H9 (cell line): Measurements from ENCODE around the gene RIMBP2. TPM values are rescaled to one million over a fixed set of nuclear protein-coding genes. Genes with fewer than 3 reads are reported as not detected.

Experiments
- DNase-seq: peaks from one replicate; pipeline ENCODE4 v3.0.0-alpha.2; 2017
- H2AFZ ChIP-seq: one replicate; pipeline ENCODE4 v1.6.1; 2013; ENCODE audit warnings: mild to moderate bottlenecking, low read length, control low read depth, moderate library complexity
- H2AK5ac ChIP-seq: 2 replicates; pipeline ENCODE4 v1.6.1; 2013; ENCODE audit warnings: low read length, control low read depth, mixed read lengths; ENCODE audit not compliant: insufficient read length
- H2BK120ac ChIP-seq: one replicate; pipeline ENCODE4 v1.6.1; 2013; ENCODE audit warnings: low read depth, mild to moderate bottlenecking, low read length, control low read depth, inconsistent platforms; ENCODE audit not compliant: poor library complexity, severe bottlenecking
- H2BK12ac ChIP-seq: 2 replicates; pipeline ENCODE4 v1.6.1; 2013; ENCODE audit warnings: low read length, control low read depth, mixed read lengths, low read depth; ENCODE audit not compliant: insufficient read length
- H2BK15ac ChIP-seq: 2 replicates; pipeline ENCODE4 v1.6.1; 2013; ENCODE audit warnings: low read depth, low read length, control low read depth
- H2BK20ac ChIP-seq: one replicate; pipeline ENCODE4 v1.6.1; 2013; ENCODE audit warnings: low read depth, mild to moderate bottlenecking, low read length, control low read depth, inconsistent platforms; ENCODE audit not compliant: poor library complexity, severe bottlenecking
- H2BK5ac ChIP-seq: 2 replicates; pipeline ENCODE4 v1.6.1; 2013; ENCODE audit warnings: low read length, control low read depth, mixed read lengths; ENCODE audit not compliant: insufficient read length
- H3K14ac ChIP-seq: 2 replicates; pipeline ENCODE4 v1.6.1; 2013; ENCODE audit warnings: low read length, control low read depth; ENCODE audit not compliant: insufficient read depth
- H3K18ac ChIP-seq: 2 replicates; pipeline ENCODE4 v1.6.1; 2013; ENCODE audit warnings: low read depth, mild to moderate bottlenecking, mixed read lengths, low read length, control low read depth; ENCODE audit not compliant: insufficient read length
- H3K23ac ChIP-seq: 2 replicates; pipeline ENCODE4 v1.6.1; 2013; ENCODE audit warnings: low read length, control low read depth, mixed read lengths, low read depth; ENCODE audit not compliant: insufficient read length
- H3K23me2 ChIP-seq: 2 replicates; pipeline ENCODE4 v1.6.1; 2013; ENCODE audit warnings: low read depth, mild to moderate bottlenecking, mixed read lengths, low read length, control low read depth; ENCODE audit not compliant: insufficient read length, poor library complexity, severe bottlenecking
- H3K27ac ChIP-seq: 2 replicates; pipeline ENCODE4 v1.5.1; 2013; ENCODE audit warnings: low read length, control low read depth, mixed read lengths, low read depth; ENCODE audit not compliant: insufficient read length
- H3K27me3 ChIP-seq: 2 replicates; pipeline ENCODE4 v1.6.1; 2013; ENCODE audit warnings: low read length, control low read depth, inconsistent platforms; ENCODE audit not compliant: insufficient read depth
- H3K4ac ChIP-seq: 2 replicates; pipeline ENCODE4 v1.6.1; 2013; ENCODE audit warnings: low read depth, mild to moderate bottlenecking, control low read depth, inconsistent platforms, low read length, moderate library complexity
- H3K4me1 ChIP-seq: 2 replicates; pipeline ENCODE4 v1.6.1; 2013; ENCODE audit warnings: low read length, control low read depth, inconsistent platforms; ENCODE audit not compliant: insufficient read depth
- H3K4me2 ChIP-seq: 2 replicates; pipeline ENCODE4 v1.6.1; 2013; ENCODE audit warnings: low read length, control low read depth, mixed read lengths; ENCODE audit not compliant: insufficient read length, insufficient read depth
- H3K56ac ChIP-seq: 2 replicates; pipeline ENCODE4 v1.6.1; 2013; ENCODE audit warnings: low read depth, mild to moderate bottlenecking, mixed read lengths, low read length, control low read depth; ENCODE audit not compliant: insufficient read length
- H3K79me1 ChIP-seq: 2 replicates; pipeline ENCODE4 v1.6.1; 2013; ENCODE audit warnings: low read depth, mild to moderate bottlenecking, moderate library complexity, low read length, control low read depth, inconsistent platforms; ENCODE audit not compliant: insufficient read depth, poor library complexity, severe bottlenecking
- H3K79me2 ChIP-seq: 2 replicates; pipeline ENCODE4 v1.6.1; 2013; ENCODE audit warnings: low read length, control low read depth, inconsistent platforms; ENCODE audit not compliant: insufficient read depth
- H3K9ac ChIP-seq: 2 replicates; pipeline ENCODE4 v1.6.1; 2013; ENCODE audit warnings: low read length, control low read depth, mixed read lengths; ENCODE audit not compliant: insufficient read length; ENCODE audit errors: extremely low read depth
- H3K9me3 ChIP-seq: one replicate; pipeline ENCODE4 v1.6.1; 2013; ENCODE audit warnings: low read depth, low read length, inconsistent platforms; ENCODE audit not compliant: control insufficient read depth
- H3T11ph ChIP-seq: one replicate; pipeline ENCODE4 v1.6.1; 2013; ENCODE audit warnings: mild to moderate bottlenecking, low read length, control low read depth, inconsistent platforms
- H4K20me1 ChIP-seq: one replicate; pipeline ENCODE4 v1.6.1; 2013; ENCODE audit not compliant: control insufficient read depth, insufficient read length, insufficient read depth
- H4K5ac ChIP-seq: 2 replicates; pipeline ENCODE4 v1.6.1; 2013; ENCODE audit warnings: low read depth, mild to moderate bottlenecking, mixed read lengths, low read length, control low read depth; ENCODE audit not compliant: insufficient read length
- H4K8ac ChIP-seq: replicated peaks from 2 replicates; pipeline ENCODE4 v1.6.1; 2013; ENCODE audit warnings: low read length, control low read depth, mixed read lengths, low read depth; ENCODE audit not compliant: insufficient read length
- H4K91ac ChIP-seq: 2 replicates; pipeline ENCODE4 v1.6.1; 2013; ENCODE audit warnings: low read depth, mild to moderate bottlenecking, moderate library complexity, mixed read lengths, low read length, control low read depth; ENCODE audit not compliant: insufficient read length
- H3K27ac Mint-ChIP-seq, 3 experiments: 2 replicates in 2 of 3; 3 replicates in 1 of 3; pipeline ENCODE4 v1.8.0; 2020 to 2021; ENCODE audit warnings: mixed read lengths in 3 of 3, mild to moderate bottlenecking in 1 of 3, moderate library complexity in 1 of 3
- H3K27me3 Mint-ChIP-seq: 2 replicates; pipeline ENCODE4 v1.8.0; 2021; ENCODE audit warnings: low read depth, mild to moderate bottlenecking, moderate library complexity, mixed read lengths
- H3K36me3 Mint-ChIP-seq, 3 experiments: 2 replicates in 2 of 3; 3 replicates in 1 of 3; pipeline ENCODE4 v1.8.0; 2020 to 2021; ENCODE audit warnings: low read depth in 3 of 3, mixed read lengths in 3 of 3; ENCODE audit not compliant: insufficient read depth in 1 of 3
- H3K4me1 Mint-ChIP-seq, 2 experiments: 2 replicates each; pipeline ENCODE4 v1.8.0; 2020; ENCODE audit warnings: mixed read lengths in 2 of 2
- H3K4me3 Mint-ChIP-seq, 2 experiments: 2 replicates in 1 of 2; 3 replicates in 1 of 2; pipeline ENCODE4 v1.8.0; 2020 to 2021; ENCODE audit warnings: mild to moderate bottlenecking in 2 of 2, mixed read lengths in 2 of 2, moderate library complexity in 1 of 2
- H3K9me3 Mint-ChIP-seq, 2 experiments: 2 replicates in 1 of 2; 3 replicates in 1 of 2; pipeline ENCODE4 v1.8.0; 2020; ENCODE audit warnings: mild to moderate bottlenecking in 2 of 2, mixed read lengths in 2 of 2, moderate library complexity in 1 of 2
- CTCF ChIP-seq: fragments of 200-600 bp; sonication (generic); conservative IDR thresholded peaks from 3 replicates; pipeline ENCODE4 v1.8.0; 2021; ENCODE audit warnings: antibody characterized with exemption, mild to moderate bottlenecking
- WGBS: extraction: QIAGEN DNeasy Blood & Tissue Kit; methylation state at CpG from one replicate; pipeline ENCODE4 v1.1.7; 2013; ENCODE audit warnings: missing lambda C conversion rate, low lambda C conversion rate, mixed read lengths; ENCODE audit not compliant: insufficient read length; ENCODE audit errors: extremely low coverage; 5-methylcytosine and 5-hydroxymethylcytosine counted together
- total RNA-seq: library from RNA; stranded (reverse); gene quantifications from 2 replicates; pipeline ENCODE4 v1.2.1, GENCODE V29; 2021

The RIMBP2 gene
- total RNA-seq, 1 experiment from 2014 or later, result 0.70 TPM

- Mint-ChIP-seq H3K9me3 (no peaks in the 10 kb centered on the region), H3K27me3 (peaks cover 5% of the 10 kb centered on the region), H3K27ac (no peak overlapping the region), H3K4me1 (peaks cover 3 to 11% of the 10 kb centered on the region in 2 experiments; a peak in 3 of 4 replicates), H3K36me3 (no peaks in the 10 kb centered on the region), H3K4me3 (no peak overlapping the region)
- Histone ChIP-seq H3K27ac (no peak overlapping the region), H4K91ac (no peak overlapping the region), H2AFZ (no peak overlapping the region), H2BK120ac (no peak overlapping the region), H3K23ac (no peak overlapping the region), H3K27me3 (no peaks in the 10 kb centered on the region), H4K20me1 (no peaks in the 10 kb centered on the region), H3K14ac (no peak overlapping the region), H3K79me1 (no peaks in the 10 kb centered on the region), H3K4me1 (no peaks in the 10 kb centered on the region), H3K23me2 (no peaks in the 10 kb centered on the region), H3K4ac (no peak overlapping the region), H2BK12ac (no peak overlapping the region), H2BK5ac (no peak overlapping the region), H3T11ph (no peak overlapping the region), H3K9me3 (no peaks in the 10 kb centered on the region), H4K8ac (no peak overlapping the region), H3K79me2 (no peaks in the 10 kb centered on the region), H2BK15ac (no peak overlapping the region), H3K4me2 (no peak overlapping the region), H3K18ac (no peak overlapping the region), H3K56ac (no peak overlapping the region), H4K5ac (no peak overlapping the region), H2AK5ac (no peak overlapping the region), H3K9ac (no peak overlapping the region), H2BK20ac (no peak overlapping the region)
- no CpG with 5 or more reads among the region's 11 CpGs for WGBS
- TF ChIP-seq CTCF, result no peak
- DNase-seq, result no peak
Observed at GRCh38 chr12:130423136-130423535, 293.0 kb downstream of the RIMBP2 start.
